HL-60 (cell line): ENCODE measurements around the gene FIG4.

Experiments used
- GABPA ChIP-seq: IDR thresholded peaks from 2 replicates; pipeline ENCODE4 v1.6.1; 2012; ENCODE audit warnings: low read depth
- POLR2AphosphoS5 ChIP-seq: IDR thresholded peaks from 2 replicates; pipeline ENCODE4 v1.6.1; 2012; ENCODE audit warnings: low read depth
- SPI1 ChIP-seq: IDR thresholded peaks from 2 replicates; pipeline ENCODE4 v1.6.1; 2012; ENCODE audit warnings: low read depth, mild to moderate bottlenecking, borderline replicate concordance
- TF ChIP-seq, protein P1 (sequence below): IDR thresholded peaks from one replicate; pipeline ENCODE4 v1.5.1; 2011; ENCODE audit warnings: low read length, control low read depth, inconsistent platforms; ENCODE audit not compliant: insufficient read depth
- TF ChIP-seq, protein P2 (sequence below): IDR thresholded peaks from 2 replicates; pipeline ENCODE4 v1.6.1; 2012; ENCODE audit warnings: low read depth; ENCODE audit not compliant: insufficient replicate concordance

DNA sequence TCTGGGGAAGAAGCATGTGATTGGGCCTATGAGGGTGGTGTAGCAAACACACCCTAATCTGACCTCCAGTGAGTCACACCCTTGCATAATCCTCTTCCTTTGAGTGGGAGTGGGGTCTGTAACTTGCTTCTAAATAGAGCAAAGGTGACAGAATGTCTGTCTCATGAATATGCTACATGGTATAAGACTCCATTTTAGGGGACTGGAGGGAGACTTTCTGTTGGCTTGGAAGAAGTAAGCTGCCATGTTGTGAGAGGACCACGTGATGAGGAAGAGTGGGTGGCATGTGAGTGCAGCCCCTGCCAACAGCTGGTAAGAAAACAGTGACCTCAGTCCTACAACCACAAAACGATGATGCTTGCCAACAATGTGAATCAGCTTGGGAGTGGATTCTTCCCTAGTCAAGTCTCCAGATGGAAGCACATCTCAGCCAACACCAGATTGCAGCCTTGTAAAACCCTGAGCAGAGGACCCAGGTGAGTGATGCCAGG lies 3.8 kb upstream of the FIG4 start:
- TF ChIP-seq, protein P1, sequence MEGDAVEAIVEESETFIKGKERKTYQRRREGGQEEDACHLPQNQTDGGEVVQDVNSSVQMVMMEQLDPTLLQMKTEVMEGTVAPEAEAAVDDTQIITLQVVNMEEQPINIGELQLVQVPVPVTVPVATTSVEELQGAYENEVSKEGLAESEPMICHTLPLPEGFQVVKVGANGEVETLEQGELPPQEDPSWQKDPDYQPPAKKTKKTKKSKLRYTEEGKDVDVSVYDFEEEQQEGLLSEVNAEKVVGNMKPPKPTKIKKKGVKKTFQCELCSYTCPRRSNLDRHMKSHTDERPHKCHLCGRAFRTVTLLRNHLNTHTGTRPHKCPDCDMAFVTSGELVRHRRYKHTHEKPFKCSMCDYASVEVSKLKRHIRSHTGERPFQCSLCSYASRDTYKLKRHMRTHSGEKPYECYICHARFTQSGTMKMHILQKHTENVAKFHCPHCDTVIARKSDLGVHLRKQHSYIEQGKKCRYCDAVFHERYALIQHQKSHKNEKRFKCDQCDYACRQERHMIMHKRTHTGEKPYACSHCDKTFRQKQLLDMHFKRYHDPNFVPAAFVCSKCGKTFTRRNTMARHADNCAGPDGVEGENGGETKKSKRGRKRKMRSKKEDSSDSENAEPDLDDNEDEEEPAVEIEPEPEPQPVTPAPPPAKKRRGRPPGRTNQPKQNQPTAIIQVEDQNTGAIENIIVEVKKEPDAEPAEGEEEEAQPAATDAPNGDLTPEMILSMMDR, result no peak
- no peak for TF ChIP-seq SPI1
- TF ChIP-seq POLR2AphosphoS5, result no peak
- TF ChIP-seq, protein P2, sequence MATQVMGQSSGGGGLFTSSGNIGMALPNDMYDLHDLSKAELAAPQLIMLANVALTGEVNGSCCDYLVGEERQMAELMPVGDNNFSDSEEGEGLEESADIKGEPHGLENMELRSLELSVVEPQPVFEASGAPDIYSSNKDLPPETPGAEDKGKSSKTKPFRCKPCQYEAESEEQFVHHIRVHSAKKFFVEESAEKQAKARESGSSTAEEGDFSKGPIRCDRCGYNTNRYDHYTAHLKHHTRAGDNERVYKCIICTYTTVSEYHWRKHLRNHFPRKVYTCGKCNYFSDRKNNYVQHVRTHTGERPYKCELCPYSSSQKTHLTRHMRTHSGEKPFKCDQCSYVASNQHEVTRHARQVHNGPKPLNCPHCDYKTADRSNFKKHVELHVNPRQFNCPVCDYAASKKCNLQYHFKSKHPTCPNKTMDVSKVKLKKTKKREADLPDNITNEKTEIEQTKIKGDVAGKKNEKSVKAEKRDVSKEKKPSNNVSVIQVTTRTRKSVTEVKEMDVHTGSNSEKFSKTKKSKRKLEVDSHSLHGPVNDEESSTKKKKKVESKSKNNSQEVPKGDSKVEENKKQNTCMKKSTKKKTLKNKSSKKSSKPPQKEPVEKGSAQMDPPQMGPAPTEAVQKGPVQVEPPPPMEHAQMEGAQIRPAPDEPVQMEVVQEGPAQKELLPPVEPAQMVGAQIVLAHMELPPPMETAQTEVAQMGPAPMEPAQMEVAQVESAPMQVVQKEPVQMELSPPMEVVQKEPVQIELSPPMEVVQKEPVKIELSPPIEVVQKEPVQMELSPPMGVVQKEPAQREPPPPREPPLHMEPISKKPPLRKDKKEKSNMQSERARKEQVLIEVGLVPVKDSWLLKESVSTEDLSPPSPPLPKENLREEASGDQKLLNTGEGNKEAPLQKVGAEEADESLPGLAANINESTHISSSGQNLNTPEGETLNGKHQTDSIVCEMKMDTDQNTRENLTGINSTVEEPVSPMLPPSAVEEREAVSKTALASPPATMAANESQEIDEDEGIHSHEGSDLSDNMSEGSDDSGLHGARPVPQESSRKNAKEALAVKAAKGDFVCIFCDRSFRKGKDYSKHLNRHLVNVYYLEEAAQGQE, result no peak
- no peak for TF ChIP-seq GABPA
